Activated CD4-positive, alpha-beta T cell treated with anti-CD3 and anti-CD28 coated beads for 48 hours (primary cell): ENCODE data around the gene GABRB3.

Experiments used
- DNase-seq: peaks from one replicate; pipeline ENCODE4 v3.0.0-alpha.2; 2020

The GABRB3 gene

DNA sequence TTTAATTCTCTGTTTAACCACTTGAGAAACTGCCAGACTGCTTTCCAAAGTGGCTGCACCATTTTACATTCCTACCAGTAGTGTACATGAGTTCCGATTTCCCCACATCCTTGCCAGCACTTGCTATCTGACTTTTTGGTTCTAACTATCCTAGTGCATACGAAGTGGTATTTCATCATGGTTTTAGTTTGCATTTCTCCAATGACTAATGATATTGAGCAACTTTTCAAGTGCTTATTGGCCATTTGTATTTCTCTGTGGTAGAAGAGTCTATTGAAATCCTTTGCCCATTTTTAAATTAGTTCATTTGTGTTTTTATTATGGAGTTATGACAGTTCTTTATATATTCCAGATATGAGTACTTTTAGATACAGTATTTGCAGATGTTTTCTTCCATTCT, 247.8 kb downstream of the GABRB3 start:
- DNase-seq: no peak

DNA sequence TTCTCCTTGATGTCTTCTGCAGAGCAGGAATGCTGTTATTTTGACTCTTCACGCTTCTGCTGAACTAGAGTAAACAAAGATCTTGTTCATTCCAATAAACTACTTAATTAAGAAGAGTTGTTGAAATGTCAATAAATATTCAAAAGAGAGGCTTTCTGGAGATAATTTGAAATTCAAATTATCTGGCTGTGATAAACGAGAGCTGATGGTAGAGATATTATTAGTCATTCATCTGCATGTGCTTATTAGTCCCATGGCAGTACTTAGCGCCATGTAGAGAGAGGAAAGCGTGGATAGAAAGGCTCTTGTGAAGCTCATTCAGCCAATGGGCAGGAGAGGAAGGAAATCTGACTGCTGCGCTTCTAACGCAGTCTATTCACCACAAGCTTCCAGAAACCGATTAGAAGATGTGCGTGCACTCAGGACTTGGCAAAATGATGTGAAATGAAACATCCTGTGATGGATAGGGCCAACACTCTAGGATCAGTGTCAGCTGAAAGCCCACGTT, 251.1 kb downstream of the GABRB3 start:
- no peak for DNase-seq

DNA sequence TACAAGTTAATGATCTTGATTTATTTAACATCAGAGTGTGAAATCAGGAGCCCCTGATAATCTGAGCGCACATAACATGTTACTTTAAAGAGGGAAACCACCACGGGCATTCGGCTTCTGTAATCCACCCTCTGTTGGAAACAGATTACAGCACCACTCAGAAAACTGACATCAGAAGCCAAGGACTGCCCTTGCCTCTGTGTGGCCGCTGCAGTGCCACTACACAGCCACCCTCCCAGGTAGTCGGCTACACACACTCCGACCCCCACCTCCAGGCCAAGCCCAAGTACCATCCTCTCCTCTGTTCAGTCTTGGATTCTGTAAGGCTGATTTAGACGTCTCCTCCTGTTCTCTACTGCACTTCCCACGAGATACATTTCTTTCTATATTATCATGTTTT, 251.7 kb downstream of the GABRB3 start:
- no peak for DNase-seq

DNA sequence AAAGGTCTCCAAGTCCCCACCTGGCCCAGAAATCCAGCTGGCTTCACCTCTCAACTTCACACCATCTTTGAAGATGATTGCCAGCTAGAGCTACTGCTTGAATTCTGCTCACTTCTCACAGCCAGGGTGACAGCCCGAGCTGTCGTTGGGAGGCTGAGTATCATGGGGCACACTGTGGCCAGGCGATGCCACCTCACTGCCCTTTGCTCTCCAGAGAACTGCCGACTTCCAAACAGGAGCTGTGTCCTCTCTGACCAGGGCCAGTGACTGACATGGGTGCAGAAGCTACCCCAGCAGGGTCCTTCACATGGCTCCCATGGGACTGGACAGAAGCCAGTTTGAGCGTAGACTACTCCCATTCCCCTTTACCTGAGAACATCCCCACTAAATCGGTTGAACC, 254.0 kb downstream of the GABRB3 start:
- no peak for DNase-seq

DNA sequence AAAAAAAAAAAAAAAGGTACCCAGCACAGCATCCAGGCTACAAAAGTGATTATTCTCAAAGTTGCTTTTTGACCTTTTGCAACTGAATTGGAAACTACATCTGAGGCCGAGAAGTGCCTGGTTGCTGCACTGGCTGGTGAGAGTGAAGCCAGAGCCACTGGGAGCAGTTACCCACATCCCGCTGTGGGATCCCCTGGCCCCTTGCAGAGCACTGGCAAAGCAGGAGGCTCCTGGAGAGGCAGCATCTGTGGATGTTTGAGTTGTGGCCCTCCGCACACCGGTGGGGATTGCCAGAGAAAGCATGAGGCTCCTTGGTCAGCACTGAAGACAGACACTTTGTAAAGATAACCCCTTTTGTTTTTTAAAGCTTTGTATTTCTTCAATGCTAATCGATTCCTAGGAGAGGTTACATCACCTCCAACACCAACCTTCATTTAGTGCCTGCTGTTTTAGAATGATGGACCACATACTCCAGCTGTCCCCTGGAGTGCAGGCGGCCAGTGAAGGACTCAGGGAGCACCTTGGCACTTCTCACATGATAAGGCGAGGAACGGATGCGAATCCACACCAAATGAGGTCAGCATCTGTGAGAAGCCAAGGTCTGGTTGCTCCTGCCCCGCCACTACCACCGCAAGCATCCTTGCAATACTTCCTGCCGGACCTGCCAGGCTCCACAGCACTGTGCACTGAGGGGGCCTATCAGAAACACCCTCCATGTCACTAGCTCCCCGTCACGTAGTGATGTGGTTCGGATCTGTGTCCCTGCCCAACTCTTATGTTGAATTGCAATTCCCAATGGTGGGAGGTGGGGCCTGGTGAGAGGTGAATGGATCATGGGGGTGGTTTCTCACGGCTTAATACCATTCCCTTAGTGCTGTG, 256.5 kb downstream of the GABRB3 start:
- no peak for DNase-seq

DNA sequence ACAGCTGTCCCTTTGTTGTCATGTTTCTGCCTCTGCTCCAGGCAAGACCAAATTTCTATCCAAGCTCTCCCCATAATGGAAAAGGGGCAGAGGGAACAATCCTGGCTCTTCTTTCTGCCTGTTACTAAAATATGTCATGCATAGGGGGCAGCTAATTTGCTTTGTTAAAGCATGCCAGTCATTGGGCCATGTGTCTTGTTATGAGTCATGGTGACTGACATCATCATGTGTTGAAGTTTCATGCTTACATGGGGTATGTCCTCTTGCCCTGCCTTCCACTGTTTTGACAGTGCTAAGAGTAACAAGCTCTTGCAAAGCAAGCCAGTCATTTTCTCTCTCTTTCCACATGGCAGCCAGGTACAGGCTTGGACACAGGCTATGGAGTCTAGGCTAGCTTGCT, 268.9 kb downstream of the GABRB3 start:
- DNase-seq: no peak
